GM23338 (cell line): ENCODE data around the gene DHX58. TPM values are rescaled to one million over a fixed set of nuclear protein-coding genes. Genes with fewer than 3 reads are reported as not detected.

Experiments
- ATAC-seq: fragments of 200-7000 bp; cut with Tn5 transposase; 3 replicates; pipeline ENCODE4 v1.9.1; 2020
- DNase-seq: peaks from one replicate; pipeline ENCODE4 v3.0.0-alpha.2; 2015; ENCODE audit warnings: low spot score
- H2AFZ ChIP-seq: fragments of 200-600 bp; sonication (generic); 2 replicates; pipeline ENCODE4 v1.8.0; 2016; ENCODE audit warnings: antibody characterized with exemption, mild to moderate bottlenecking, moderate library complexity
- H3F3A ChIP-seq: fragments of 200-600 bp; sonication (generic); replicated peaks from 2 replicates; pipeline ENCODE4 v1.8.0; 2017; ENCODE audit warnings: antibody characterized with exemption, mixed run types, low read depth
- H3K27ac ChIP-seq: fragments of 200-600 bp; sonication (generic); 2 replicates; pipeline ENCODE4 v1.6.1; 2016; ENCODE audit warnings: low read depth
- H3K27me3 ChIP-seq: fragments of 200-600 bp; sonication (generic); 2 replicates; pipeline ENCODE4 v1.8.0; 2016; ENCODE audit warnings: mild to moderate bottlenecking, mixed run types, moderate library complexity; ENCODE audit not compliant: insufficient read depth
- H3K36me3 ChIP-seq: fragments of 200-600 bp; sonication (generic); 2 replicates; pipeline ENCODE4 v1.8.0; 2016; ENCODE audit warnings: mild to moderate bottlenecking; ENCODE audit not compliant: insufficient read depth
- H3K4me1 ChIP-seq: fragments of 200-600 bp; sonication (generic); 2 replicates; pipeline ENCODE4 v1.8.0; 2016; ENCODE audit warnings: mild to moderate bottlenecking, moderate library complexity; ENCODE audit not compliant: insufficient read depth
- H3K4me2 ChIP-seq: fragments of 200-600 bp; sonication (generic); 2 replicates; pipeline ENCODE4 v1.7.1; 2017; ENCODE audit warnings: mixed run types
- H3K4me3 ChIP-seq: fragments of 200-600 bp; sonication (generic); 2 replicates; pipeline ENCODE4 v1.6.1; 2016; ENCODE audit warnings: mixed run types
- H3K79me2 ChIP-seq: fragments of 200-600 bp; sonication (generic); replicated peaks from 2 replicates; pipeline ENCODE4 v1.8.0; 2017; ENCODE audit warnings: mild to moderate bottlenecking; ENCODE audit not compliant: insufficient read depth
- H3K9me2 ChIP-seq: fragments of 200-600 bp; sonication (generic); 2 replicates; pipeline ENCODE4 v1.8.0; 2017; ENCODE audit not compliant: insufficient read depth
- H4K20me1 ChIP-seq: fragments of 200-600 bp; sonication (generic); replicated peaks from 2 replicates; pipeline ENCODE4 v1.8.0; 2017; ENCODE audit warnings: mild to moderate bottlenecking; ENCODE audit not compliant: insufficient read depth
- H3K27ac Mint-ChIP-seq: 2 replicates; pipeline ENCODE4 v1.8.0; 2020; ENCODE audit warnings: inconsistent platforms, mild to moderate bottlenecking, moderate library complexity, mixed read lengths
- H3K27me3 Mint-ChIP-seq: 3 replicates; pipeline ENCODE4 v1.8.0; 2022; ENCODE audit warnings: low read depth, mild to moderate bottlenecking, moderate library complexity, mixed read lengths, inconsistent platforms; ENCODE audit not compliant: insufficient read depth, poor library complexity
- H3K36me3 Mint-ChIP-seq: 3 replicates; pipeline ENCODE4 v1.8.0; 2021; ENCODE audit warnings: low read depth, mild to moderate bottlenecking, inconsistent platforms, moderate library complexity, mixed read lengths
- H3K4me1 Mint-ChIP-seq: 3 replicates; pipeline ENCODE4 v1.8.0; 2020; ENCODE audit warnings: mild to moderate bottlenecking, inconsistent platforms, mixed read lengths
- H3K4me3 Mint-ChIP-seq: 3 replicates; pipeline ENCODE4 v1.8.0; 2021; ENCODE audit warnings: moderate library complexity, mild to moderate bottlenecking, inconsistent platforms, mixed read lengths
- H3K9me3 Mint-ChIP-seq: 3 replicates; pipeline ENCODE4 v1.8.0; 2020; ENCODE audit warnings: moderate library complexity, mild to moderate bottlenecking, inconsistent platforms, mixed read lengths
- CREB1 ChIP-seq: fragments of 250-450 bp; sonication (Bioruptor Pico); IDR thresholded peaks from 2 replicates; pipeline ENCODE4 v1.5.0; 2020; ENCODE audit warnings: low read depth, mild to moderate bottlenecking, moderate library complexity
- CTCF ChIP-seq, 2 experiments: fragments of 200-600 bp in 1 of 2; sonication (generic) in 1 of 2; conservative IDR thresholded peaks; 2 replicates each; pipeline versions ENCODE4 v1.5.1 to v1.6.1; 2016 to 2017; ENCODE audit warnings: antibody characterized with exemption in 2 of 2, low read depth in 2 of 2, mild to moderate bottlenecking in 2 of 2, moderate library complexity in 1 of 2
- ETS1 ChIP-seq: IDR thresholded peaks from 2 replicates; pipeline ENCODE4 v1.6.1; 2016; ENCODE audit warnings: antibody characterized with exemption
- EZH2 ChIP-seq: fragments of 200-600 bp; sonication (generic); IDR thresholded peaks from one replicate; pipeline ENCODE4 v1.8.0; 2017; ENCODE audit warnings: antibody characterized with exemption, mild to moderate bottlenecking, low read depth; ENCODE audit not compliant: unreplicated experiment
- EZH2phosphoT487 ChIP-seq: fragments of 200-600 bp; sonication (generic); IDR thresholded peaks from one replicate; pipeline ENCODE4 v1.8.1; 2018; ENCODE audit warnings: antibody characterized with exemption; ENCODE audit not compliant: unreplicated experiment
- JUNB ChIP-seq: IDR thresholded peaks from one replicate; pipeline ENCODE4 v1.6.1; 2016; ENCODE audit warnings: antibody characterized with exemption; ENCODE audit not compliant: unreplicated experiment
- POLR2AphosphoS5 ChIP-seq: IDR thresholded peaks from 2 replicates; pipeline ENCODE4 v1.6.1; 2016; ENCODE audit warnings: antibody characterized with exemption, low read depth
- REST ChIP-seq: IDR thresholded peaks from one replicate; pipeline ENCODE4 v1.6.1; 2018; ENCODE audit warnings: antibody characterized with exemption; ENCODE audit not compliant: unreplicated experiment
- STAT1 ChIP-seq: IDR thresholded peaks from one replicate; pipeline ENCODE4 v1.6.1; 2016; ENCODE audit warnings: antibody characterized with exemption; ENCODE audit not compliant: unreplicated experiment
- ZNF114 ChIP-seq: fragments of 250-450 bp; sonication (Bioruptor Pico); IDR thresholded peaks from 2 replicates; pipeline ENCODE4 v1.5.0; 2020; ENCODE audit warnings: mild to moderate bottlenecking, moderate library complexity
- ZNF331 ChIP-seq: fragments of 250-450 bp; sonication (Bioruptor Pico); IDR thresholded peaks from 2 replicates; pipeline ENCODE4 v1.5.0; 2020; ENCODE audit warnings: low read depth, mild to moderate bottlenecking, moderate library complexity
- ZNF462 ChIP-seq: fragments of 250-450 bp; sonication (Bioruptor Pico); IDR thresholded peaks from 2 replicates; pipeline ENCODE4 v1.5.0; 2020; ENCODE audit warnings: mild to moderate bottlenecking, moderate library complexity
- polyA plus RNA-seq: library from polyadenylated mRNA; unstranded; fragments of >200 nt; fragmentation: Nextera tagmentation; extraction: Ambion mirVana; gene quantifications from 2 replicates; pipeline ENCODE4 v1.2.1, GENCODE V29; 2016
- total RNA-seq: library from RNA; depleted of rRNA; stranded (reverse); fragments of >200 nt; shearing (Covaris generic); gene quantifications from 2 replicates; pipeline ENCODE4 v1.2.3, GENCODE V29; 2014

Gene DHX58
- total and polyA plus RNA-seq, 2 experiments from 2014 or later, result 4.1 to 6.6 TPM

- Mint-ChIP-seq H3K36me3 (no peaks in the 10 kb centered on the region), H3K4me3 (no peak overlapping the region), H3K9me3 (no peaks in the 10 kb centered on the region), H3K4me1 (peaks cover 13% of the 10 kb centered on the region), H3K27me3 (peaks cover 2% of the 10 kb centered on the region), H3K27ac (no peak overlapping the region)
- Histone ChIP-seq H3K4me3 (no peak overlapping the region), H3F3A (no peaks in the 10 kb centered on the region), H3K4me2 (no peak overlapping the region), H3K79me2 (no peaks in the 10 kb centered on the region), H3K9me2 (no peaks in the 10 kb centered on the region), H3K27ac (no peak overlapping the region), H3K4me1 (no peaks in the 10 kb centered on the region), H3K36me3 (no peaks in the 10 kb centered on the region), H2AFZ (no peak overlapping the region), H3K27me3 (no peaks in the 10 kb centered on the region), H4K20me1 (no peaks in the 10 kb centered on the region)
- no peak for DNase-seq
- no peak for ATAC-seq
- TF ChIP-seq ETS1, result no peak
- TF ChIP-seq STAT1, result no peak
- TF ChIP-seq CREB1 (CRISPR knock-in tag), result no peak
- no peak for TF ChIP-seq ZNF331 (CRISPR knock-in tag)
- no peak for TF ChIP-seq JUNB
- TF ChIP-seq REST, result no peak
- TF ChIP-seq ZNF114, result no peak
- TF ChIP-seq EZH2, result no peak
- TF ChIP-seq EZH2phosphoT487, result no peak
- no peak for TF ChIP-seq POLR2AphosphoS5
- no peak for TF ChIP-seq ZNF462 (CRISPR knock-in tag)
- TF ChIP-seq CTCF (conservative IDR thresholded peaks at IDR 0.05; ENCODE audit: low read depth in 2 of 2), result no peak
These were observed 25.3 kb downstream of the DHX58 start for GRCh38 chr17:42087042-42087701.
